ENCODE measurements around the gene ZSWIM5. TPM values are rescaled to one million over a fixed set of nuclear protein-coding genes. Genes with fewer than 3 reads are reported as not detected.
"Not testable (repeated sequence)": the region's sequence is repeated elsewhere in the genome, so short reads cannot be mapped to it uniquely, and the experiment has no call there.

The ZSWIM5 gene
- total and polyA plus RNA-seq, 2 donors (not counting 1 experiment from before 2014, with no cell fraction given): 0.36 to 1.7 TPM

GRCh38 chr1:45191418-45191783 lies 15.0 kb downstream of the ZSWIM5 start:
- H2AFZ ChIP-seq (ENCODE audit: insufficient read depth, low read depth, low read length, poor library complexity, severe bottlenecking): no peak overlapping the region
- ATAC-seq (ENCODE audit: low read depth) (no peak), DNase-seq (no peak)
- H3K9ac ChIP-seq (ENCODE audit: low read length): no peak overlapping the region
- Mint-ChIP-seq H3K27ac (no peak overlapping the region), H3K9me3 (ENCODE audit: insufficient read depth) (no peaks in the 10 kb centered on the region), H3K27me3 (peaks cover 11% of the 10 kb centered on the region), H3K4me1 (no peaks in the 10 kb centered on the region), H3K4me3 (no peak overlapping the region)
- H3K4me3 ChIP-seq (ENCODE audit: control extremely low read depth in 1 of 5, extremely low read depth in 1 of 5, insufficient read depth in 1 of 5, low read depth in 2 of 5, low read length in 4 of 5): no peak overlapping the region
- TF ChIP-seq CTCF (IDR thresholded peaks at IDR 0.05) (no peak), EZH2 (IDR thresholded peaks at IDR 0.05; ENCODE audit: borderline replicate concordance, insufficient read depth, low read depth, low read length, poor library complexity, severe bottlenecking) (no peak)
- no peaks in the 10 kb centered on the region for H3K36me3 ChIP-seq (replicated peaks in 1 of 2; ENCODE audit: control extremely low read depth in 1 of 2, control insufficient read depth in 1 of 2, extremely low read depth in 1 of 2, insufficient read depth in 2 of 2, low read length in 1 of 2)
- intact Hi-C loops (cut with micrococcal nuclease): no loop called here
- H3K79me2 ChIP-seq (ENCODE audit: control insufficient read depth, insufficient read depth, low read length): no peaks in the 10 kb centered on the region
- 100% methylated on average over 1 of the region's 4 CpGs for WGBS (ENCODE audit: insufficient coverage)
- H3K4me1 ChIP-seq (ENCODE audit: control insufficient read depth in 2 of 2, insufficient read depth in 2 of 2, low read length in 2 of 2): no peaks in the 10 kb centered on the region
- H3K9me3 ChIP-seq (ENCODE audit: control extremely low read depth in 1 of 3, control insufficient read depth in 2 of 3, insufficient read depth in 1 of 3, low read length in 2 of 3): no peaks in the 10 kb centered on the region
- CTCF ChIA-PET: no interaction called here
- H3K27me3 ChIP-seq (replicated peaks in 1 of 4; ENCODE audit: control extremely low read depth in 1 of 4, control insufficient read depth in 3 of 4, insufficient read depth in 4 of 4, low read length in 3 of 4): no peaks in the 10 kb centered on the region
- no peak overlapping the region for H3K27ac ChIP-seq (ENCODE audit: low read length in 2 of 2)
- H3K4me2 ChIP-seq (replicated peaks; ENCODE audit: low read depth, low read length, poor library complexity, severe bottlenecking): no peak overlapping the region
- H4K20me1 ChIP-seq (ENCODE audit: control insufficient read depth, insufficient read depth, low read length, poor library complexity, severe bottlenecking): no peaks in the 10 kb centered on the region
- POLR2A ChIA-PET: no interaction called here

GRCh38 chr1:45187725-45188124 lies 18.7 kb downstream of the ZSWIM5 start:
- no peaks in the 10 kb centered on the region for H3K27me3 ChIP-seq (replicated peaks in 1 of 4; ENCODE audit: control extremely low read depth in 1 of 4, control insufficient read depth in 3 of 4, insufficient read depth in 4 of 4, low read length in 3 of 4)
- H3K9me3 ChIP-seq (ENCODE audit: control extremely low read depth in 1 of 3, control insufficient read depth in 2 of 3, insufficient read depth in 1 of 3, low read length in 2 of 3): no peaks in the 10 kb centered on the region
- no peaks in the 10 kb centered on the region for H3K79me2 ChIP-seq (ENCODE audit: control insufficient read depth, insufficient read depth, low read length)
- POLR2A ChIA-PET: no interaction called here
- no peaks in the 10 kb centered on the region for H4K20me1 ChIP-seq (ENCODE audit: control insufficient read depth, insufficient read depth, low read length, poor library complexity, severe bottlenecking)
- intact Hi-C loops (cut with micrococcal nuclease): no loop called here
- Mint-ChIP-seq H3K4me1 (no peaks in the 10 kb centered on the region), H3K27ac (no peak overlapping the region), H3K4me3 (no peak overlapping the region), H3K27me3 (peaks cover 8% of the 10 kb centered on the region), H3K9me3 (ENCODE audit: insufficient read depth) (no peaks in the 10 kb centered on the region)
- CTCF ChIA-PET: no interaction called here
- no peak overlapping the region for H3K9ac ChIP-seq (ENCODE audit: low read length)
- TF ChIP-seq EZH2 (IDR thresholded peaks at IDR 0.05; ENCODE audit: borderline replicate concordance, insufficient read depth, low read depth, low read length, poor library complexity, severe bottlenecking): no peak
- no peak for TF ChIP-seq CTCF (IDR thresholded peaks at IDR 0.05)
- DNase-seq: no peak
- no peak overlapping the region for H2AFZ ChIP-seq (ENCODE audit: insufficient read depth, low read depth, low read length, poor library complexity, severe bottlenecking)
- no peak overlapping the region for H3K4me2 ChIP-seq (replicated peaks; ENCODE audit: low read depth, low read length, poor library complexity, severe bottlenecking)
- no peak overlapping the region for H3K27ac ChIP-seq (ENCODE audit: low read length in 2 of 2)
- no CpG with 5 or more reads among the region's 2 CpGs for WGBS (ENCODE audit: insufficient coverage)
- no peaks in the 10 kb centered on the region for H3K36me3 ChIP-seq (replicated peaks in 1 of 2; ENCODE audit: control extremely low read depth in 1 of 2, control insufficient read depth in 1 of 2, extremely low read depth in 1 of 2, insufficient read depth in 2 of 2, low read length in 1 of 2)
- H3K4me3 ChIP-seq (ENCODE audit: control extremely low read depth in 1 of 5, extremely low read depth in 1 of 5, insufficient read depth in 1 of 5, low read depth in 2 of 5, low read length in 4 of 5): no peak overlapping the region
- H3K4me1 ChIP-seq (ENCODE audit: control insufficient read depth in 2 of 2, insufficient read depth in 2 of 2, low read length in 2 of 2): no peaks in the 10 kb centered on the region
- no peak for ATAC-seq (ENCODE audit: low read depth)

- H3K9me3 Mint-ChIP-seq (ENCODE audit: insufficient read depth); H3K4me1 Mint-ChIP-seq; H3K9ac ChIP-seq (ENCODE audit: low read length); H3K27me3 ChIP-seq (replicated peaks in 1 of 4; ENCODE audit: control extremely low read depth in 1 of 4, control insufficient read depth in 3 of 4, insufficient read depth in 4 of 4, low read length in 3 of 4); H3K4me3 ChIP-seq (ENCODE audit: control extremely low read depth in 1 of 5, extremely low read depth in 1 of 5, insufficient read depth in 1 of 5, low read depth in 2 of 5, low read length in 4 of 5); H3K79me2 ChIP-seq (ENCODE audit: control insufficient read depth, insufficient read depth, low read length); H3K4me1 ChIP-seq (ENCODE audit: control insufficient read depth in 2 of 2, insufficient read depth in 2 of 2, low read length in 2 of 2); H3K9me3 ChIP-seq (ENCODE audit: control extremely low read depth in 1 of 3, control insufficient read depth in 2 of 3, insufficient read depth in 1 of 3, low read length in 2 of 3); H3K4me3 Mint-ChIP-seq; POLR2A ChIA-PET; H4K20me1 ChIP-seq (ENCODE audit: control insufficient read depth, insufficient read depth, low read length, poor library complexity, severe bottlenecking); ATAC-seq (ENCODE audit: low read depth); DNase-seq; intact Hi-C loops (cut with micrococcal nuclease); H3K27ac Mint-ChIP-seq; H3K27ac ChIP-seq (ENCODE audit: low read length in 2 of 2); H3K36me3 ChIP-seq (replicated peaks in 1 of 2; ENCODE audit: control extremely low read depth in 1 of 2, control insufficient read depth in 1 of 2, extremely low read depth in 1 of 2, insufficient read depth in 2 of 2, low read length in 1 of 2); H3K4me2 ChIP-seq (replicated peaks; ENCODE audit: low read depth, low read length, poor library complexity, severe bottlenecking); CTCF ChIA-PET; H2AFZ ChIP-seq (ENCODE audit: insufficient read depth, low read depth, low read length, poor library complexity, severe bottlenecking): not testable (repeated sequence)
- peaks cover 18% of the 10 kb centered on the region for H3K27me3 Mint-ChIP-seq
- WGBS (ENCODE audit: insufficient coverage): 98% methylated on average over 14 of the region's 21 CpGs
Observed at GRCh38 chr1:45179918-45180519, 26.4 kb downstream of the ZSWIM5 start.
